Loucy (cell line): ENCODE results near the gene CSTF2T.

Experiments
- H2AFZ ChIP-seq: fragments of 200-600 bp; sonication (generic); 2 replicates; pipeline ENCODE4 v1.6.0; 2016; ENCODE audit warnings: antibody characterized with exemption, mild to moderate bottlenecking, low read length, moderate library complexity
- H3F3A ChIP-seq: fragments of 200-600 bp; 2 replicates; pipeline ENCODE4 v1.6.0; 2016; ENCODE audit warnings: antibody characterized with exemption, low read depth, mild to moderate bottlenecking
- H3K27me3 ChIP-seq: fragments of 200-600 bp; sonication (generic); 2 replicates; pipeline ENCODE4 v1.6.1; 2014; ENCODE audit warnings: low read length, mild to moderate bottlenecking; ENCODE audit not compliant: insufficient read depth, poor library complexity, severe bottlenecking
- H3K36me3 ChIP-seq: fragments of 200-600 bp; sonication (generic); 2 replicates; pipeline ENCODE4 v1.6.1; 2016; ENCODE audit warnings: low read length; ENCODE audit not compliant: insufficient read depth
- H3K4me1 ChIP-seq: fragments of 200-600 bp; sonication (generic); 2 replicates; pipeline ENCODE4 v1.5.1; 2014; ENCODE audit warnings: low read length, mild to moderate bottlenecking; ENCODE audit not compliant: insufficient read depth, poor library complexity, severe bottlenecking
- H3K4me2 ChIP-seq: fragments of 200-600 bp; sonication (generic); 2 replicates; pipeline ENCODE4 v1.6.0; 2014; ENCODE audit warnings: antibody characterized with exemption, low read length, low read depth, mild to moderate bottlenecking; ENCODE audit not compliant: poor library complexity, severe bottlenecking
- H3K4me3 ChIP-seq: fragments of 200-600 bp; sonication (generic); 2 replicates; pipeline ENCODE4 v1.5.1; 2014; ENCODE audit warnings: low read length, mild to moderate bottlenecking, mixed read lengths; ENCODE audit not compliant: poor library complexity, severe bottlenecking
- H3K79me2 ChIP-seq: fragments of 200-600 bp; sonication (generic); 2 replicates; pipeline ENCODE4 v1.6.1; 2014; ENCODE audit warnings: low read length; ENCODE audit not compliant: insufficient read depth
- H3K9ac ChIP-seq: fragments of 200-600 bp; sonication (generic); 2 replicates; pipeline ENCODE4 v1.6.0; 2014; ENCODE audit warnings: mild to moderate bottlenecking, low read depth, low read length, moderate library complexity; ENCODE audit not compliant: poor library complexity, severe bottlenecking
- H3K9me2 ChIP-seq: fragments of 200-600 bp; sonication (generic); replicated peaks from 2 replicates; pipeline ENCODE4 v1.6.1; 2016; ENCODE audit warnings: low read depth, low read length, mixed read lengths
- H3K9me3 ChIP-seq: fragments of 200-600 bp; sonication (generic); 2 replicates; pipeline ENCODE4 v1.6.1; 2014; ENCODE audit warnings: mild to moderate bottlenecking, antibody characterized with exemption, low read length, low read depth; ENCODE audit not compliant: insufficient read depth
- H4K20me1 ChIP-seq: fragments of 200-600 bp; sonication (generic); 2 replicates; pipeline ENCODE4 v1.6.0; 2014; ENCODE audit warnings: antibody characterized with exemption, low read length, mild to moderate bottlenecking; ENCODE audit not compliant: insufficient read depth, poor library complexity, severe bottlenecking
- EZH2phosphoT487 ChIP-seq: fragments of 200-600 bp; IDR thresholded peaks from 2 replicates; pipeline ENCODE4 v1.6.1; 2018; ENCODE audit warnings: antibody characterized with exemption, mild to moderate bottlenecking, moderate library complexity, borderline replicate concordance
- TF ChIP-seq, protein P1 (sequence below): fragments of 200-600 bp; sonication (generic); conservative IDR thresholded peaks from 2 replicates; pipeline ENCODE4 v1.5.1; 2014; ENCODE audit warnings: mild to moderate bottlenecking, antibody characterized with exemption, low read length

CSTF2T gene

DNA sequence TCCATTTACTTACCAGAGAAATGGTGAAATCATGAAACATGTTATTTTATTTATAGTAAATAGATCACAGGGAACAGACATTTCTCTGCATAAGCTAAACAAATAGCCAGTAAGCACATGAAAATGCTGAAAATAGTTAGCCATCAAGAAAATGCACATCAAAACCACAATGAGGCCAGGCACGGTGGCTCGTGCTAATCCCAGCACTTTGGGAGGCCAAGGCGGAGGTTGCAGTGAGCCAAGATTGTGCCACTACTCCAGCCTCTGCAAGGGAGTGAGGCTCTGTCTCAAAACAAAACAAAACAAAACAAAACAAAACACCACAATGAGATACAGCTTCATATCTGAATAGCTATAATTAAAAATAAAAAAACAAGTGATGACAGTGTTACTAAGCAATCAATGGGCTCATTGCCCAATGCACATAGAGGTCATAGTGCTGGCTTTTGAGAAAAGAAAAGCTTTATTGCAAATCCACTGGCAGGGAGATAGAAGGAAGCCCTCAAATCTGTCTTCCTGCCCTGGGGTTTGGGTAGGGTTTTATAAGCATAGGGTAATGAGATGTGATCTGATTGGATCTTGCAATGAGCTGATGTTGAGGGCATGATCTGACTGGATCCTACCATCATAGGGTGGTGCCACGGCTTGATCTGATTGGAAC is 16.2 kb downstream of the CSTF2T start:
- no peak overlapping the region for H3K4me2 ChIP-seq

GRCh38 chr10:51679841-51680240 is 19.6 kb downstream of the CSTF2T start:
- Histone ChIP-seq H3K9ac (no peak overlapping the region), H3K36me3 (no peaks in the 10 kb centered on the region), H2AFZ (no peak overlapping the region)

More for the DNA sequence above, 16.2 kb downstream of the CSTF2T start:
- TF ChIP-seq, protein P1, sequence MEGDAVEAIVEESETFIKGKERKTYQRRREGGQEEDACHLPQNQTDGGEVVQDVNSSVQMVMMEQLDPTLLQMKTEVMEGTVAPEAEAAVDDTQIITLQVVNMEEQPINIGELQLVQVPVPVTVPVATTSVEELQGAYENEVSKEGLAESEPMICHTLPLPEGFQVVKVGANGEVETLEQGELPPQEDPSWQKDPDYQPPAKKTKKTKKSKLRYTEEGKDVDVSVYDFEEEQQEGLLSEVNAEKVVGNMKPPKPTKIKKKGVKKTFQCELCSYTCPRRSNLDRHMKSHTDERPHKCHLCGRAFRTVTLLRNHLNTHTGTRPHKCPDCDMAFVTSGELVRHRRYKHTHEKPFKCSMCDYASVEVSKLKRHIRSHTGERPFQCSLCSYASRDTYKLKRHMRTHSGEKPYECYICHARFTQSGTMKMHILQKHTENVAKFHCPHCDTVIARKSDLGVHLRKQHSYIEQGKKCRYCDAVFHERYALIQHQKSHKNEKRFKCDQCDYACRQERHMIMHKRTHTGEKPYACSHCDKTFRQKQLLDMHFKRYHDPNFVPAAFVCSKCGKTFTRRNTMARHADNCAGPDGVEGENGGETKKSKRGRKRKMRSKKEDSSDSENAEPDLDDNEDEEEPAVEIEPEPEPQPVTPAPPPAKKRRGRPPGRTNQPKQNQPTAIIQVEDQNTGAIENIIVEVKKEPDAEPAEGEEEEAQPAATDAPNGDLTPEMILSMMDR: no peak
- TF ChIP-seq EZH2phosphoT487: no peak
- Histone ChIP-seq H3K9me2 (no peaks in the 10 kb centered on the region), H3K4me1 (no peaks in the 10 kb centered on the region), H3K79me2 (no peaks in the 10 kb centered on the region), H3K9me3 (no peaks in the 10 kb centered on the region), H2AFZ (no peak overlapping the region), H3K27me3 (no peaks in the 10 kb centered on the region), H3K36me3 (no peaks in the 10 kb centered on the region), H4K20me1 (no peaks in the 10 kb centered on the region), H3K4me3 (no peak overlapping the region), H3K9ac (no peak overlapping the region), H3F3A (no peaks in the 10 kb centered on the region)

GRCh38 chr10:51675088-51675487 is 24.3 kb downstream of the CSTF2T start:
- H3K4me1 ChIP-seq: no peaks in the 10 kb centered on the region
- no peaks in the 10 kb centered on the region for H4K20me1 ChIP-seq
- H3K4me2 ChIP-seq: no peak overlapping the region
- H3K9ac ChIP-seq: no peak overlapping the region
- H2AFZ ChIP-seq: no peak overlapping the region
- H3K4me3 ChIP-seq: no peak overlapping the region
- TF ChIP-seq EZH2phosphoT487: no peak
- TF ChIP-seq, protein P1: no peak
- H3K27me3 ChIP-seq: no peaks in the 10 kb centered on the region
- H3K9me2 ChIP-seq: no peaks in the 10 kb centered on the region
- no peaks in the 10 kb centered on the region for H3F3A ChIP-seq
- H3K79me2 ChIP-seq: no peaks in the 10 kb centered on the region
- H3K9me3 ChIP-seq: no peaks in the 10 kb centered on the region
- no peaks in the 10 kb centered on the region for H3K36me3 ChIP-seq

More at GRCh38 chr10:51679841-51680240, 19.6 kb downstream of the CSTF2T start:
- Histone ChIP-seq H3F3A (no peaks in the 10 kb centered on the region), H3K4me1 (no peaks in the 10 kb centered on the region), H3K4me3 (no peak overlapping the region), H3K79me2 (no peaks in the 10 kb centered on the region), H3K9me2 (no peaks in the 10 kb centered on the region), H3K9me3 (no peaks in the 10 kb centered on the region), H3K27me3 (no peaks in the 10 kb centered on the region), H3K4me2 (no peak overlapping the region), H4K20me1 (no peaks in the 10 kb centered on the region)
- TF ChIP-seq EZH2phosphoT487: no peak
- TF ChIP-seq, protein P1: no peak
